ENCODE results near the gene PNPLA4. TPM values are rescaled to one million over a fixed set of nuclear protein-coding genes. Genes with fewer than 3 reads are reported as not detected.

The PNPLA4 gene, protein sequence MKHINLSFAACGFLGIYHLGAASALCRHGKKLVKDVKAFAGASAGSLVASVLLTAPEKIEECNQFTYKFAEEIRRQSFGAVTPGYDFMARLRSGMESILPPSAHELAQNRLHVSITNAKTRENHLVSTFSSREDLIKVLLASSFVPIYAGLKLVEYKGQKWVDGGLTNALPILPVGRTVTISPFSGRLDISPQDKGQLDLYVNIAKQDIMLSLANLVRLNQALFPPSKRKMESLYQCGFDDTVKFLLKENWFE
- 4.1 and 7.9 TPM in 2 replicates for total RNA-seq (2014; rRNA removed; shearing (Covaris generic))

DNA sequence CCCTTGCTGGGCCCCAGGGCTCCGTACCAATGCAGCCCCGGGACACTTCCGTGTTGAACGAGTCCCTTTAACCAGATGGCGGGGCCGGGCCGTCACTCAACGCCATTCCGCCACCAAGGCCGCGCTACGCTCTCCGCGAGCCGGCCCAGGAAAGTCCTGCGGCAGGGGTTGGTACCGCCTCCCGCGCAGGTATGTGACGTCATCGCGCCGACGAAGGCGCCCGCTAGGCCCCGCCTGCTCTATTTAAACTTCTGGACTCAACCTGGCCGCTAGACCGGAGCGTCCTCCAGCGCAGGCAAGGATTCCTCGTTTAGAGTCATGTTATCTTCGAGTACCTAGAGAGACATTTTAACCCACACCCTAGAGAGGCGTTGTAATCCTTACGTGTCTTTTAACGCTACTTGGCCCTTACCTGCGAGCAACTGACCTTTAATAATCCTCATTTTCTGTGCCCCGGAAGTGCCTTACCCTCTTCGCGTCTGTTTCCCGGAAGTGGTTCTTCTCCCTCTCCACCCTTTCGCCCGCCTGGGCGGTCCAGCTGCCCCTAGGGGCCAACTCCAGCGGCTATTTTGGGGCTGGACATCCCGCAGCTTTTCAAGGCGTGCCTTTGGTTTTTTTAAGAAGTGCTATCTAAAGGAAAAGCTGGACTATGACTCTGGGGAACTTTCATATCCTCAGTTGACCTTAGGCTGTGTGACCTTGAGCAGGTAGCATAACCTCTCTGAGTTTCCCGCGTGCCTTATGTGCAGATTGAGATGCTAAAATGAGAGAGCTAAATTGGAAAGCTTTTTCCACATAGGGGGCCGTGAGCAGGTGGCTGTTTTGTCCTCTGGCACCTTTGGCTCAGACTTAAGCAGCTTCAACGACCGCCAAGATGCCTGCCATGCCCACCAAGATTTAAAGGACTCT, at the start of gene PNPLA4:
Gene PNPLA4 (minus strand): TSS at position 155 of the 909 bp plus-strand sequence. CDS start 1,294 bp downstream, outside the sequence.
- DNase-seq (ENCODE audit: low spot score): peak; percentile 84

DNA sequence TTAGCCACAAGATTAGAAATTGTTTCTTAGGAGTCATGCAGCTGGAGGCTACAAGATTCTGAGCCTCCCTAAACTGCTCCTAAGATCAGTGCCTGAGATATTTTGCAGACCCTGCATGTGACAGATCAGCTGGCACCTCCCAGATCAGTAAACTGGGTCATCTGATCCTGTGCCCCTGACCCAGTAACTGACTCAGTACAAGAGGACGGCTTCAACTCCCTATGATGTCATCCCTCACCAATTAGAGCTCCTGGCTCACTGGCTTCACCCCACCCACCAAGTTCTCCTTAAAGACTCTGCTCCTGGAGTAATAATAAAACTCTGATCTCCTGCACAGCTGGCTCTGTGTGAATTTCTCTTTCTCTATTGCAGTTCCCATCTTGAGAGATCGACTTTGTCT, 45.4 kb upstream of the PNPLA4 start:
- DNase-seq (ENCODE audit: low spot score): no peak

DNA sequence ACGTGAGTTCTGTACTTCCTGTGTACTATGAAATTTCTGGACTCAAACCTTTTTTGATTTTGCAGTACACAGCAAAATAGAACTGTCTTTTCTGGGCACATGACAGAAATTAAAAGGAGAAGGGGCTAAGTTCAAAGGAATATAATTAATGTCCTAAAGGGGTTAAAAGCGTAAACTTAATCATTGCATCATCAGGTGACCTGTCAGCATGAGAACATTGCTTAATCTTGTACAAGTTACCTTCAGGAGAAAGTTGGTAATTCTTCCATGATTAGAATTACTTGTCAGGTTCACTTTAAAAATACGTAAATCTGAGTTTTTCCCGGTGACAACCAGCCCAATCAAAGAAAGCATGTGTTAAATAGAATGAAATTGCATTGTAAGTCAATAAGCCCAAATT, 43.2 kb upstream of the PNPLA4 start:
- DNase-seq (ENCODE audit: low spot score): no peak

DNA sequence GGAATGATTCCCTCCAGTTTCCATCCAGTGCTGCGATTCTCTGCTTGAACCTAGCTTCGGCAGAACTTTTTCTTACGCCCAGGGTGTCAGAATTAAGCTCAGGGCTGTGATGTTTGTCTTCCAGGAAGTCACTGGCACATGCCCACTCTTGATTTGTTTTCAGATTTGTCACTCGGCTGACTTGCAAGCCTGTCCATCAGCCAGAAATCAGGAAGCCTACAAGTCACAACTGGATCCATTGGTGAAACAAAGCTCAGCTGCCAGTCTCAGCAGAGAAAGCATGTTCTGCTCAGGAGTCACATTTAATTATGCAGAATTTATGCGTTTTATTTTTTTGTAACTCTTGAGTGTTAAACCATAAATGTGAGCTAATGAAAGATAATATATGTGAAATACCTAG, 38.2 kb upstream of the PNPLA4 start:
- DNase-seq (ENCODE audit: low spot score): no peak

DNA sequence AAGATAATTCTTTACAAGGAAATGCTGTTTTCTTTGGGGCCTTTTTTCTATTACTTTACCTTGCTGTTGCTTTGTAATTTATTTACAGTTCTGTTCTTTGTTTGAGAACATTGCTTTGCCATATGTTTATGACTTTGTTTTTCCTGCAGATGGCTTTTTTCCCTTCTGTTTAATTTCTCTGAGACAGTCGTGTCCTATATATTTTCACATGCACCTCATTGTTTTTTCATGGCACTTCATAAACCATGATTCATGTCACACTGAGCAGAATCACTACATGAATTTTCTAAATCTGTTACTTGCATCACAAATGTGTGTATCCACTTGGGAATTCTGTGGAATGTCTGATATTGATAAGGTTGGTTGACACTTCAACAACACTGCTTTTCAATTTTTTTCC, 33.0 kb upstream of the PNPLA4 start:
- DNase-seq (ENCODE audit: low spot score): no peak

DNA sequence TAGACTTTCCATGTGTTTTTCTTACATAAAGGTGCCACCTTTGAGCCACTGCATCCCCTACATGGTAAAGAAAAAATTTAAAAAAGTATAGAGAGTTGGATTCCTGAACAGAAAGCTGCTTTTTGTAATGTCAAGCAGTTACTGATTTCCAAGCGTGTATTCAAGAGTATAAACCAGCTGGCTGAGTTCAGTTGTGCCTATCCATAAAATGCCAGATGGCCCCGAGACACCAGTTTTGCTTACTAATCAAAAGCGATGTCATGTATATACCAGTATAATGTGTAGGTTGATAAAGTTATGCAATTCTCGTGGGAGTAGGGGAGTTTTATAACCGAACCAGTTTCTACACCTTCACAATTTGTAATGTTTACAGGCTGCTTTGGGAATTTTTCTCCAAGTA, 26.2 kb upstream of the PNPLA4 start:
- no peak for DNase-seq (ENCODE audit: low spot score)

DNA sequence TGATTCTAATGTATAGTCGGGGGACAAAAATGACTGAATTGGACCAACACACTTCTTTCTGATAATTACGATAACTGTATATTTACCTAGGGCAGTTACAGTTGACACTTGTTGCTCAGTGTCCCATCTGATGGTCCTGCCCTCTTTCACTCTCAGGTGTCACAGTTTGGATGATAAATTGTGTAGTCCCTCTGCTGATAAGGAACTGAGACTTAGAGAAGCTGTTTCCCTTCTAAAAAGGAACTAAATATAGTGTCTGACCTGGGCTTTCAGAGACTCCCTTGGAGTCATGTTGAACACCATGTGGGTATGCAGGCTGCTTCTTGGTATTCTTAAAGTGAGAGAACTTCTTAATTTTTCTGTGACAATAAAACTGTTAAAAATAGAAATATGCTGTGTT, 23.7 kb upstream of the PNPLA4 start:
- no peak for DNase-seq (ENCODE audit: low spot score)

DNA sequence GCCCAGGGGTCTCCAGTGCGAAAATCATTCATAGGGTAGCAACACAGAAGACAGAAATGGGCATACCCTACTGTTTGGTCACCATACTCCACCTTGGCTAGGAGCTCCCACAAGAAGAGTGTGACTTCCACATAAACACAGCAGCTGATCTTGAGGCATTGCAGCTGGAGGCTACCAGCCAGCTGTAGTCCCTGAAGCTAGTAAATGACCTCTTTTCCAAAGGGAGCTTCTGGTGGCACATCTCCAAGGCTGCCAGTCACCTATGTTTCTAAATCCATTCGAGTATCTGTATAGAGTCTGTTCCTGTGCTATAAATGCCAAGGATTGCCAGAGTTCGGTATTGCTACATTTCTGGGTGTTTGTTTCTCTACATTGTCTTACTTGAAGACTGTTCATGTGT, 21.3 kb upstream of the PNPLA4 start:
- no peak for DNase-seq (ENCODE audit: low spot score)

DNA sequence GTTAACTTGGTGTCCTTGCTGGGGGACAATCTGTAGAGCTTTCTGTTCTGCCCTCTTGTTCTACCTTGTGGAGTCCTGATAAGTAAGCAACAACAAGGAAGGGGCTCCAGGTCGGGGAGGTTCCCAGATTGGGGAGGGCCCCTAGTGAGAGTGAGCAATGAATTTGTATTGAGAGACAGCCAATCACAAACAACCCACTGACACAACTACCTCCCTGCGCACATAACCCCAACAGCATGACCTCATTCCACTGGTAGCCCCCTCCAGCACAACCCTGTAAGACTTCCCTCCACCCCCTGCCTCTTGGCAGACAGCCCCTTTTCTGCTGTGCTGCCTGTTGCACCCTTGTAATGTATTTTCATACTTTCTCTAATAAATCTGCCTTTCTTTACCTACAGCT, 19.7 kb upstream of the PNPLA4 start:
- no peak for DNase-seq (ENCODE audit: low spot score)

DNA sequence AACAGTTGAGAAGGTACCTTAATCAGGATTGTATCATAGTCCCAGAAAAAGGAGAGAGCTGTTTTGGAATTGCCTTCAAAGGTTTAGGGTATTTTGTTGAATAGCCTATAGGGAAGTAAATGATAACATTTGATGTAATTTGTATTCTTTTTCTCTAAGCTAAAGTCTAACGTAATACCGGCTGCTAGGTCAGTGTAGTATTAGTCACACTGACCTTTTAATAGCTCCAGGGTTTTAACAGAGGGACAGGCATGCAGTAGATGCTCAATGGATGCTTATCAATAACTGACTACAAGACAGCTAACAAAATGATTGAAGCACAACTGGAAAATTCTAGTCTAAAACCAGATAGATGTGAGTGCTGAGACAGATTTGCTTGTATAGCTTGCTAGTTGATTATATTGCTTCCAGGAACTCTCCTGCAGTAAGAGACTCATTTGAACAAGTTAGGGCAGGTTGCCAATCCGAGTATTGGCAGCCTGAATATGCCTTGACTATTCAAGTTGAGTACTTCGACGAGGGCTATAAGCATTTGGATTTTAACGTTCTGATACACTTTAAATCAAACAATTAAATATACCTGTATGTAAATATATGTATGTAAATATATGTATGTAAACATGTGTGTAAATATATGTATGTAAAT, 16.5 kb upstream of the PNPLA4 start:
- no peak for DNase-seq (ENCODE audit: low spot score)

DNA sequence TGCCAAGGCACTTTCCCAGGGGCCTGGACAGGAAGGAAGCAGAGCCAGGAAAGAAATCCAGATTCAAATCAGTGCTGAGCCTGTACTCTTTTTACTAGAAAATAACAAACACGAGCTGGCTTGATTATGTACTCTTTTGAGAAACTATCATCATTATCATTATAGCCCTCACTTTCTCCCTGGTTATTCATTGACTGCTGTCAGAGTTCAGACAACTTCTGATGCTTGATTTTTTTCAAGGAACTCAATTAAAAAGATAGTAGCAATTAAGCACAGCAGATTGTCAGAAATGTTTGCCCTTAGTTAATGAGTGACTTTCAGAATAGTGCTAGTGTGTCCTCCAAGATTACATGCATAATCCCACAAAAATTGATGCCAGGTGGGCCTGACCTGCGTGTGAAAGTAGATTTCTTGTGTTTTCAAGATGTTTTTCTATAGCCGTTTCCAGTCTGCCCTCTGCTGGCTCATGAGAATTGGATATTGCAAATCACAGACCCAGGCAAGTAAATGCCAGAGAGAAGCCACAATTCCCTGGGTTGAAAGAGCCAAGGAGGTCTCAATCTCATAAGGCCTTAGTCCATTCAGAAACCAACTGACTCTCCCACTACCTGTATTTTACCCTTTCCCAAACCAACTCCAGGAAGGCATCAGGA, 14.3 kb upstream of the PNPLA4 start:
- peak; percentile 4 for DNase-seq (ENCODE audit: low spot score)

DNA sequence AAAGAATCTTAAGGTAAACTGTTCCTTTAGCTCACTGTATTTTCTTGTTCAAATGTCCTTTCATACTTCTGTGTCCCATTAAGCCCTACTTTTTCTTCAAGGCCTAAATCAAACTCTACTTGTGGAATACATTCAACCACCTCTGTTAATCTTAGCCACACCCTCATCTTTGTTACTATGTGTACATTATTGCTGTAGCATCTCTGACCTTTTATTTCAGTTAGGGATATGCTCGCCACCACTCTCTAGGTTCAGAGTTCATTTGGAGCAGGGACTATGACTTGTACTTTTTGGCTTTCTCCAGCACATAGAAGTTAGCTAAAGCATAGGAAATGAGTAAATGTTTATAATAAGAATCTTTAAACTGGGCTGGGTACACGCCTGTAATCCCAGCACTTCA, 6.8 kb upstream of the PNPLA4 start:
- DNase-seq (ENCODE audit: low spot score): no peak

DNA sequence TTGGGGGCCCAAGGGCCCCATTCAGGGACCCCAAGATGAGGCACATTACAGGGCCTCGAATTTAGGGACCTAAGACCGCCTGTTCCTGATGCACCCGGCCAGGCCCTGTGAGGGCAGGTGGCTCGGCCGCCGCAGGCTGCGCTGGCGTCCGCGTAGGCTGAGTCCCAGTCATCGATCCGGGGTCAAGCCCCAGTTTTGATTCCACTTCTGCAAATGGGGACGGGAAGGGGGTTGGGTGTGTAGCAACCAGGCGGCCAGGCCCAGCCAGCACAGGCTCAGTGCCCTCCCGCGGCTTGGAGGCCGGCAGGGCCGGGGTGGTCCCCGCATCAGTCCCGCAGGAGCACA, 327 bp downstream of the PNPLA4 start:
- no peak for DNase-seq (ENCODE audit: low spot score)

DNA sequence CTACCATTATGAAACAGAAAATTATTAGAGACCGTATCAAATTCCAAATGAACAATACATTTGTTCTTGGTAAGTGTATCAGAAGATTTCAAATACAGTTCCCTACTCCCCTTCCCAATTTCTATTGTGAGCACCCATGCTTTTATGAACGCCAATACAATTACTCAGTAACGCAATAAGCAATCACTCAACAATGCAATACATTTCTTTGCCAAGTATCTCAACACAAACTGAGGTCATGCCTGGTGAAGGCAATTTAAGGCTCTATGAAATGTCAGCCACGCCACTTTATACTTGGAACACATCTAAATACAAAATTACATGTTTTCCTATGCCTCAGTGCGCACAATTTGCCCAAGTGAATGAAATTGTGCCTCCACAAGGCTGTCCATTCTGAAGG, 712 bp downstream of the PNPLA4 start:
- no peak for DNase-seq (ENCODE audit: low spot score)

DNA sequence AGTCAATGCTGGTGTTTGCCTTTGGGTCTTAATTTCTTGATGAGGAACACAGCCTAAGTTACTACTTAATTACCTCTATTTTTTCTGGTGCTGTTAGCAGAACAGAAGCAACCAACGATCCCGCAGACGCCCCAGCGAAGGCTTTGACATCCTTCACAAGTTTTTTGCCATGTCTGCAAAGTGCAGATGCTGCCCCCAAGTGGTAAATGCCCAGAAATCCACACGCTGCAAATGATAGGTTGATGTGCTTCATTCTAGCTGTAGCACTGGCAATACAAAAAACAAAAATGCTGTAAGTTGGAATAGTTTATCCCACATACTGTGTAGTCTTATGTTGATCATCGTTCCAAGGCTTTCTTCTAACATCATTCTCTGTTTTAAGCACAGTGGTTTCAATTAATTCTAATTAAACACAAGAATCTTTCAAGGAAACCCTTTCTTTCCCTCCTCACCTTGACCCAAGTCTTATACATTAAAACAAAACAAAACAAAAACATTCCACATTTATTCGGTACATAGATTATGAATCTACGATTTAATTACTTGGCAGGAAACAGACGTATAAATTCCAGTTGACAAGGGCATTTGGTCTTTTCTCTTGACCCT, 1.2 kb downstream of the PNPLA4 start:
- DNase-seq (ENCODE audit: low spot score): peak; percentile 48

DNA sequence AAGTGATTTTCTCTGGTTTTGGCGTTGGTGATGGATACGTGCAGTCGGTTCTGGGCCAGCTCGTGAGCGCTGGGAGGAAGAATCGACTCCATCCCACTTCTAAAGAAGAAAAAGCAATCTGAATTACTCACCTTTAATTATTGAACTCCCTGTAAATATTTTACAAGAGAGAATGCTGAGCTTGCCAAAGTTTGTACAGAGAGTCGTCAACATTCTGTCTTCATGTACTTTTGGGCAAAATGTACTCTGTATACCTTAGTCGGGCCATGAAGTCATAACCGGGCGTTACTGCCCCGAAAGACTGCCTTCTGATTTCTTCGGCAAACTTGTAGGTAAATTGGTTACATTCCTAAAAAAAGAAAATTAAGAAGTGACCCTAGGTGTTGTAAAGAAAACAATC, 5.5 kb downstream of the PNPLA4 start:
- DNase-seq (ENCODE audit: low spot score): no peak

DNA sequence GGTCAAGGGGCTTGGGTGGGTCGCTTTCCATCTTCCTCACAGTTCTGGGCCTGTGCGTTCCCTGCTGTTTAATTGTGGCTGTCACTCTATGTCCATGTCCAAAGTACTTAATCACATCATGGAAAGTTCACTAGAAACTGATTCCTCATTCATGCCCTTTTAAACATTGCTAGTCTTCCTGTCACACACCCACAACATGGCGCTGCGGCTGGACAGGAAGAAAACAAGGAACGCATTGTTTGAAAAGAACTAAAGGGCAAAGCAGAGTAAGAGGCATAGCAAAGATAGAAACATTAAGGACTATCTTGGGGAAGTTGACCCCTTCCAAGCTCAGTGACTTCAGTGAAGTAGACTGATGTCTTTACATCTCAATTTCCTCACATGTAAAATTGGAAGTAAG, 18.4 kb downstream of the PNPLA4 start:
- DNase-seq (ENCODE audit: low spot score): no peak

DNA sequence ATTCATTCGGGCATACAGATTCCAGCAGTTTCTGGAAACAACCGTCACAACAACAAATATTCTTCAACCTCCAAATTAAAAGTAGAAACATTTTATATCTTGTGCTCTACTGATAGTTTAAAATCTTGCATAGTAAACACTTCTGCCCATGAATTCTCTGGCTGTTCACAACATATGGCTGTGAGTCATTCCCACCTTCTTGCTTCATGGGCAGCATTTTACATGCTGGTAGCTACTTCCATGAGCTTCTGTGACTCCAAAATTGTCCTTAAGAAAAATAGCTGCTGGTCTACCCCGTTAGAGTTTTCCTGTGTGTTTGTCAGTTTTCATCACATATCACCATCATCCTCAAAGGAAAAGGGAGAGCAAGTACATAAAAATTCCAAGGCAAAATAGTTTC, 22.7 kb downstream of the PNPLA4 start:
- no peak for DNase-seq (ENCODE audit: low spot score)

DNA sequence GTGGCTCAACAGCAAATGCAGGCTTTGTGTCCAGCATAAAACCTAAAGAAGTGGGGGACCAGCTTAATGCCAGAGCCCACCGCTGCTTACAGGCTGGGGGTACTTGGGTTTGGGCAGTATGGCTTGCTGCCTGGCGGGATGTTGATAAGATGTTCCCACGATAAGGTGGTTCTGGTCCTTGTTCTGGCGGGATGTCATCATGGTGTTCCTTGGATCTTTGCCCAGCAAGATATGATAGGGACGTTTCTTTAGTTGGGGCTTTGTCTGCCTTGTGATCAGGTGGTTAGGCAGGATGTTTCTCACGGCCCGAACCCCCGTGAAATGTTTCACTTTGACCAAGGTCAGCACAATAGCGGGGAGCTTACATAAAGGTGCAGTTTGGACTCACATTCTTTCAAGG, 35.3 kb downstream of the PNPLA4 start:
- no peak for DNase-seq (ENCODE audit: low spot score)

DNA sequence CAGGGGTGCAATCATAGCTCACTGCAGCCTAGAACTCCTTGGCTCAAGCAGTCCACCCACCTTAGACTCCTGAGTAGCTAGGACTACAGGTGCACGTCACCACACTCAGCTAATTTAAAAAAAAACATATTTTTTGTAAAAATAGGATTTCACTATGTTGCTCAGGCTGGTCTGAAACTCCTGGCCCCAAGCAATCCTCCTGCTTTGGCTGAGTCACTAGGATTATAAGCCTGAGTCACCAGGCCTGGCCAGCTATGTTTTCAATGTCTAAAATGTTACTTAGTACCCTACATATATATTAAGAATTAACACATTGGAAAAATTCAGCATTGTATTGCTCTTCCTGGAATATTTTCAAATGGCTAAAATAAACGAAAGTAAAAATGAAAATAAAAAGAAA, 37.5 kb downstream of the PNPLA4 start:
- DNase-seq (ENCODE audit: low spot score): no peak

DNA sequence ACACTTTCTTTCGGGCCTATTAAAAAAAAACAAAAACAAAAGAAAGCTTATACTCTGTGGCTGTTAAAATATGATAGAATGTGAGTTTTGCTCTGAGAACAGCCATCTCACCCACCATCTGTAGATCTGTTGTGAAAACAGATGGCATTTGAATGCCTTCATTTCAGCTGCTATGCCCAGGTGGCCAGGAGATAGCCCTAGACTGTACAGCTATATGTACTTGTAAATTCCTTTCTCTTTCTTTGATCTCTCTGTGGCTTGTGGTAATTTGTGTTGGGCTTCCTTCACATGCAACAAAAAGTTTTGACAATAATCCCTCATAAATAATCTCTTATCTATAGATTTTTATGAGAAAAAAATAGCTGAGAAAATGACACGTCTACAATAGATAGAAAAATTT, 38.1 kb downstream of the PNPLA4 start:
- no peak for DNase-seq (ENCODE audit: low spot score)

DNA sequence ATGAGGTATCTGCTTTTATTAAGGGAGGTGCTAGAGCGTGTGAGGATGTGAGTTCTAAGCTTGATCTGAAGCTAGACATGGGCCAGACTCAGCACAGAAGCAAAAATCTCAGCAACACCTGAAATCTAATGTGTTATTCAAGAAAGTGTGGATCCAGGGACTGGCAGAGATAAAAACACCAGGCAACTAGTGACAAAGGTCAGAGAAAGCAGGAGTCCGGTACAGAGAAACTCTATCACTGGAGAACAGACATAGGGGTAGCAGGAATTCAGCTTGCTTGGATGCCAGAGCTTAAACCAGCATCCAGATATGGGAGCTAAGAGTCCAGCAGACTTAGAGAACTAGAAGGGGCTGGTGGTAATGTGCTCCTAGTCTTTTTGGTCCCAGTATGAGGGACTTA, 50.3 kb downstream of the PNPLA4 start:
- no peak for DNase-seq (ENCODE audit: low spot score)

All from HT-29 (cell line).